GM19455 (cell line): Measurements from ENCODE around the gene MAN1A2.

ENCODE experiments used
- ATAC-seq: cut with Tn5 transposase; IDR thresholded peaks from one replicate; pipeline ENCODE4 v1.9.1; 2021; ENCODE audit not compliant: unreplicated experiment

Gene MAN1A2

DNA sequence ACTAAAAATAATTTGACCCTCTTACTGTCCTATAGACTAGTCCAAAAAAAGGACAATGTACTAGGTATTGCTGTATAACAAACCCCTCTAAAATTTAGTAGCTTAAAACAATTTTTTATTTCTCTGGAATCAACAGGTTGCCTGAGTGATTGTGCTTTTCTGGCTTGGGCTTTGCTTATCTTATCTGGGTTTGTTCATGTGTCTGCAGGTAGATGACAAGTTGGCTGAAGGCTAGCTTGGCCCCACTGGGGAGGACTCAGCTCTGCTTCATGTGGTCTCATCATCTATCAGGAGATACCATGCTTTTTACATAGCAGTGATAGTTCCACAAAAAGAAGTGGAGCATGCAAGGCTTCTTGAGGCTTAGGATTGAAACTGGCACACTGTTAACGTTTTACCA lies 114.2 kb downstream of the MAN1A2 start:
- no peak for ATAC-seq

DNA sequence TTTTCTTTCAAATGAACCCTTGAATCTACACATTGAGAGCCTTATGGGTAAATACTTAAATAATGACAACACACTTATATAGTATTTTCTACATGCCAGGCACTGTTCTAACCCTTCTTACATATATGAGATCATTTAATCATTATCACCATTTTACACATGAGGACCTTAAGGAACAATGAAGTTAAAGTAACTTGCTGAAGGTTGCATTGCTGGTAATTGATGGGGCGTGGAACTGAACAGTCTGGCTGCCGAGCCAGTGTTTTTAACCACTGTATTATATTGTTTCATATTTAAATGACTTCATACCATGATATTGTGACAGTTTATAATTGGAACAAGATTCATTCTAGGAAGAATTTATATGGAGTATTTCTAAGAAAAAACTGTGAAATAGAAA lies 126.7 kb downstream of the MAN1A2 start:
- ATAC-seq: no peak

DNA sequence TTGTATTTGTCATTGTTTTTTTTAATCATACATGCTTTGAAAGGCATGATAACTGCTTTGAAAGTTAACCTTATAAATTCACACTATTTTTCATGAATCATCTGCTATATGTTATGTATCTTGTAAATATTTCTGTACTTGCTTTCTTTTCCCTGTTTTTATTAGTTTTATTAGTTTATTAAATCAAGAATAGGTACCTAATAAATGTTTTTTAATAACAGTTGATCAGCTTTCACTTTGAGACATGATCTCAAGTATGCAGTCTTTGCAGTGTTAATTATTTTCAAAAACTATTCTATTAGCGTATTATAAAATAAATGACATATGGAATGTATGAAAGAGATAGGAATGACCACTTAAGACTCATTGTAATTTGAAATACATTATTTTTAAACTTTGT lies 127.8 kb downstream of the MAN1A2 start:
- ATAC-seq: no peak

DNA sequence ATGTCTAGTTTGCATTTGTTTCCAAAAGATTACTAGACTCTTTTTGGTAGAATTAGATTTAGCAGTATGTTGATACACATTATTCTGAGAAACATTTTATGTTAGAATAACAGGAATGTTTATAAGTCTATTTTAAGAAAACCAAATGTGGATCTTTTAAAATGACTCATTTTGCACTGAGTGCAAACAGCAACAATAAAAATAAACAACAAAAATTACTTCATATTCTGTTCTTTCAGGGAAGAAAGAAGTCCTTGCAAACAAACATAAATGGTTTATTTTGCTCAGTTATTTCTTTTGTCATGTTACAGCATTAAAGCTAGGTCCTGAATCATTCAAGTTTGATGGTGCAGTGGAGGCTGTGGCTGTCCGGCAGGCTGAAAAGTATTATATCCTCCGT lies 131.8 kb downstream of the MAN1A2 start:
- no peak for ATAC-seq

DNA sequence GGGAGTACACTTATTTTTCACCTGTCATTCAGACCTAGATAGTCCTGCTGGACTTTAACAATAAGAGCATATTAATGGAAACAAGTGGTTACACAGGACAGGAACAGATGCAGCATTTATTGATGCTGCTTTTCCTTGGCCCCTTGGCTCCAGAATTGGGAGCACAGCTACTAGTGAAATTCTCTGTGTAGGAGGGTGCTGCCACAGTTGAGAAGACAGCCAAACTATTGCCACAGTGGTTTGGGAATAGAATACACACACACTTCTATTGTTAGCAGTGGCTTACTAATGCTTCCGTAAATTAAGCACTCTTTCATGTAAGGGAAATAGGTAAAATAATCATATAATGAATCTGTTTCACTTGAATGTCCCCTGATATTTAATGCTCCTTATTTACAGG lies 133.3 kb downstream of the MAN1A2 start:
- no peak for ATAC-seq

DNA sequence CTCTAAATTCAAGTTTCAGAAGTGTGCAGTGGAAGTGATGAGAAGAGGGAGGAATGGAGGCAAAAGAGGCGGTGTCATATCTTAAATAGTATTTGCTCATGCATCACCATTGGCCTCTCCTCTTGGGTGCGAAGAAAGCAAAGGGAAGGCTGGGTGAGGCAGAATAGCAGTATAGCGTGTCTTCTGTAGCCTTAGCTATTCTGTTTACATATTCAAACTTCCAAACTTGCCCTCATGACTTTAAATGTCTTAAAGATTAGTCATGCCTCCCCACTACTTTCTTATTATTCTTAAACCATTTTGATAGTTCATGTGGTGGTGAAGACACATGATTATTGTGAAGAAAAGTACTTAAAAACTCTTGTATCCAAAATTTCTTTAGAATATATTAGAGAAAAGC lies 134.0 kb downstream of the MAN1A2 start:
- ATAC-seq: no peak

DNA sequence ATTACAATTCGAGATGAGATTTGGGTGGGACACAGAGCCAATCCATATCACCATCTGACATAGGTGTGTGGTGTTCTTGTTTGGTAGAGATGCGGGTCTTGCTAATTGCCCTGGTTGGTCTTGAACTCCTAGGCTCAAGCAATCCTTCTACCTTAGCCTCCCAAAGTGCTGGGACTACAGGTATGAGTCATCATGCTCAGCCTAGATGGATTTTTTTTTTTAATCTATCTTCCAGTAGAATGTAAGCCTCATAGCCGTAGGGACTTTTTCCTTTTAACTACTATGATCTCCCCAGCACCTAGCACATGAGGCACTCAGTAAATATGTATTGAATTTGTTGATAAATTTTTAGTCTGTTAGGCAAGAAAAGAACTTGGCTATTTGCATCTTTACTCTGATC lies 144.0 kb downstream of the MAN1A2 start:
- ATAC-seq: no peak

DNA sequence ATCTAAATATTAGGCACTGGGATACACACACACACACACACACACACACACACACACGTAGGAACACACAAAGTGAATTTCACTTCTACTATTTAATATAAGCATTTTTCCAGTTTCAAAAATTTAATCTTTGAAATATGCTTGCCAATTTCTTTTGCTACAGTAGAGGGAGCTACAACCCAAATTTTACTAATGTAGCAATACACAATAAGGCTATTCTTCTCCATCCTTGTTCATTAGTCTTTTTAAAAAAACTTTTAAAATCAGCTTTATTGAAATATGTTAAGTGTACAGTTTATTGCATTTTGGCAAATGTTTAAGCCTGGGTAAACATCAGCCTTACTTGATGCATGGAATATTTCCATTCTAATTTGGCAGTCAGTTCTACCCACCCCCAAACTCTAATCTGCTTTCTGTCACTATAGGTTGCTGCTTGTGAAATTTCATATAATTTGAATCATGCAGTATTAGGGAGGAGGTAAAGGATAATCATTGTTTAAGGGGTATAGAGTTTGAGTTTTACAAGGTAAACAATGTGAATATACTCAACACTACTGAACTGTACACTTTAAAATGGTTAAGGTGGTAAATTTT lies 145.6 kb downstream of the MAN1A2 start:
- ATAC-seq: no peak

DNA sequence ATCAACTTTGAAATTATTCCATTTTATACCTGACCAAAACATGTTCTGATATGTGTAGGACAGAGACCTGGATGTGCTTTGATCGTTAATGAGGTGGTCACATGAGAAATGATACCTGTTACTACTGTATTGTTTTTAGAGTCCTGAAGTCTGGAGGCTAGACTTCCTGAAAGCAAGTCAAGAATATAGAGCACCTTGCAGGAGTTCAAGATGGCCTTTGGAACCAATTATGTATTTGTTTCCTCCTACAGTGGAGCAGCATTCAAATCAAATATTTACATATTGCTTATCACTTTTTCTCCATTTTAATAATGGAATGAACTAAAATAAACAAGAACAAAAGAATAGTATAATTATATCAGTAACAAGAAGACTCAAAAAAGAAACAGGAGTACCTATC lies 155.9 kb downstream of the MAN1A2 start:
- no peak for ATAC-seq

DNA sequence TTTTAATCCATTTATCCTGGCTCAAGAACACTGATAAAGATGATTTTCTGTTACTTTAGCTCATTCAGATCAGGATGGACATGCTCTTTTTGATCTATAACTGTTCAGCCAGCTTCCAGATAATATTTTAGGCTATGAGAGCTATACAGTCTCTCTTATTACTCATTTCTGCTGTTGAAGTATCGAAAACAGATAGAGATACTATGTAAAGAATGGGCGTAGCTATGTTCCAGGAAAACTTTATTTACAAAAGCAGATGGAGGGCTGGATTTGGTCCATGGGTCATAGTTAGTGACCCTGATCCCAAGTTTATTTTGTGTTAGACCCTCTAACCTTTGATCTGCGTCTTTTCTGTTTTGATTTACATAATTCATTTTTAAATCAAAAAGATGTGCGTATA lies 159.8 kb downstream of the MAN1A2 start:
- ATAC-seq: no peak

DNA sequence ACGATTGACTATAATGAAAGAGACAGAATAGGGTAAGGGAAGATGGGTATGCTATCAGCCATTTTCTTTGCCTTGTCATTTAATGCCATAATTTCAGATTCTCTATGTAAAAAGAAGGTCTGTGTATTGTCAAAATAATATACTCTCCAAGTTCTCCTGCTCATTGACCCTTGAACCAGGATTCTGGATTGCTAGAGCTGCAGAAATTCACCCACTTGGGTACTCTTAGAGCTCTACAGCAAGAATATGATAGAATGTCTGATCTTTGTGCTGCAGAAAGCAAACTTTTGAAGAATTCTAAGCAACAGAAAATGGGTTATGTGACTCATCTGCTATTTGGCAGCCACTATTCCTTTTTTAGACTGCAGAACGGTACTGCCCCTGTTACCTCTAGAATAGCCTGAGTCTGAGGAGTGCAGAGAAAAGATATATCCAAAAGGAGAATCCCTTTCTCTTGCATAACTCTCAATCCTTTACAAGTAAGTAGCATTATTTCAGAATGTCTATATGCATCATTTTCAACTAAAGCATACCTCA lies 160.4 kb downstream of the MAN1A2 start:
- ATAC-seq: no peak

DNA sequence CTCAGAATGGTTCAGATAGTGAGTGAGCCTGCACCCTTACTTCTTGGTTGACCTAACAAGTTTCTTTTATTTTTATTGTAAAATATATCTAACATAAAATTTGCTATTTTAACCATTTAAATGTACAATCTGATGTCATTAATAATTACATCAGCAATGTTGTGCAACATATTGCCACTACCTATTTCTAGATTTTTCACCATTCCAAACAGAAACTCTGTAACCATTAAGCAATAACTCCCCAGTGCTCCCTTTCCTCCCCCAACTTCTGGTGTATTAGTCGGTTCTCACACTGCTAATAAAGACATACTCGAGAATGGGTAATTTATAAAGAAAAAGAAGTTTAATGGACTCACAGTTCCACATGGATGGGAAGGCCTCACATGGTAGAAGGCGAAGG lies 162.4 kb downstream of the MAN1A2 start:
- no peak for ATAC-seq

DNA sequence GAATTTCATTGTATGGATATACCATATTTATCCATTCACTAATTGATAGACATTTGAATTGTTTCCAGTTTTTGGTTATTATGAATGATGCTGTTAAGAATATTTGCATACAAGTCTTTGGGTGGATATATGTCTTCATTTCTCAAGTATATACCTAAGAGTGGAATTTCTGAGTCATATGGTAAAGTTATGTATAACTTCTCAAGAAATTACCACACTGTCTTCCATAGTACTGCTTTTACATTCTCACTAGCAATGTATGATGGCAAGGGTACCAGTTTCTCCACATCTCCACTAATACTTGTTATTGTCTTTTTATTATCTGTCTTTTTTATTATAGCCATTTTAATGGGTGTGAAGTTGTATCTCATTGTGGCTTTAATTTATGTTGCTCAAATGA lies 164.0 kb downstream of the MAN1A2 start:
- no peak for ATAC-seq

DNA sequence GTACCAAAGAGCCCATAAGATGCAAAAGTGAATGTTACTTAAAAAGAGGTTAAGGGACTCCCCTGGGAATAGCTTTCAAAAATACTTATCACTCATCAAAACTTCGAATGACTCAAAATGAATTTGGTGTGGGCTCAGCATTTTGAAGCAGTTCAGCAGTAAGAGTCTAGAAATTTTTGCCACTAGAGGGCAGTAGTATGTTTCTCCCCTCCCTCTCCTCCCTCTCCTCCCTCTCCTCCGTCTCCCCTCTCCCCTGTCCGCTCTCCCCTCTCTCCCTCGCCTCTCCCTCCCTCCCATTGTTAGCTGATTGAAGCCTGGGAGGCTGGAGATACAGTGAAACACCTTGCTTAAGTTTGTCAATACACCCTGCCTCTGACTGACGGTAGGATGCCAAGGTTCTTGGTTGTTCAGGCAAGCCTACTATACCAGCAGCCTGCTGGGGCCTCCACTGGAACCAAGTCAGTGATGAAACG lies 167.8 kb downstream of the MAN1A2 start:
- ATAC-seq: peak; percentile 68

DNA sequence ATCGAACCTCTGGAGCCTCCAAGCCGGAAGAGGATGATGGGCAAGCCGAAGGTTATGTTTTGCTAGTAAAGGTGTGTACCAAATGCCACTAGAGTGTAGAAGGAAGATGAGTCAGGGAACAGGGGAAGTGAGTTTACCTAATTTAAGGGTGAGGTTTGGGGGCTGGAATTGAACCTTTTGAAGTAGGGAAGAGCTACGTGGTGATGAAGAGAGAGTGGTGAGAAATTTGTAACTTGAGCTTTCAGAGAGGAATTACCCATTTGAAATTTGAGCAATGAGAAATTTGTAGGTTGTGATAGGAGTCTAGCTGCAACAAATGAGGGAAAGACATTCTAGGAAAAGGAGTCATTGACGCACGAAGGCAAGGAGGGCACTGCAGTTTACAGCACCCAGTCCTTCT lies 168.6 kb downstream of the MAN1A2 start:
- ATAC-seq: no peak

DNA sequence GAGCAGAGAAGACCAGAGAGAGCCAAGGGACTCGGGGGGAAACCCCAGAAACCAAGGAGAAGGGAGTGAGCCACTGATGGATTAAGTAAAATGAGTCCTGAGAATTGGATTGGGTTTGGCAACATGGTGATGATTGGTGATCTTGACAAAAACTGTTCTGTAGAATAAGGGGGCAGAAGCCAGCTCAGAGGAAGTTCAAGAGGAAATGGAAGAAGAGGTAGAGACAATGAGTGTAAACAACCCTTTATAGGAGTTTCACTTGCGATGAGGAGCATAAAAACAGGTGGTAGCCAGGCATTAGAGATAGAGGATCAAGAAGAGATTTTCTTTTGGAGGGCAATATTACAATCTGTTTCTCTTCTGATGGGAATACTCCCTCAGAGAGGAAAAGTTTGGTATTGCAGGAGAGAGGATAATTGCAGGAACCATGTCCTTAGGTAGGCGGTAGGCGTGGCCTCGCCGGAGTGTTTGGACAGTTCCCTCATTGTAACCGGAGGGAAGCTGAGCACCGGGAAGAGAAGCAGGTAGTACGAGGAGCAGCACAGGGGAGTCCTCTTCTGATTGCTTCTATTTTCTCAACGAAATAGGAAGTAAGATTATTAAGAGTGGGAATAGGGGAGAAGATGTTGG lies 170.2 kb downstream of the MAN1A2 start:
- ATAC-seq: no peak

DNA sequence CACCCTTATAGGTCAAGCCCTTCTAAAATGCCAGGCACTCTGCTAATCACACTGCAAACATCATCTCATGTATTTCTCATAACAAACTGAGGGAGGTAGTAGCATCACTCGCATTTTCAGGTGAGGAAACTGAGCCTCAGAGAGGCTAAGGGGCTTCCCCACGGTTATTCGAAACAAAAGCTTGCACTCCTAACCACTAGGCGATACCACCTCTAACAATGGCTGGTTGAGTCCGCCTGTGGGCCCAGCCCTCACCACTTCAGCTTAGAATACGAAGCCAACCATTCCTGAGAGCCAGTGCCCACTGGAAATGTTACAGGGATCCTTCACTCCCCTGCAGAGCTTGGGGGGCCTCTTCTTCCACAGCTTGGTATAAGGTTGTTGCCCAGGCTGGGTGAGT lies 173.3 kb downstream of the MAN1A2 start:
- ATAC-seq: no peak

DNA sequence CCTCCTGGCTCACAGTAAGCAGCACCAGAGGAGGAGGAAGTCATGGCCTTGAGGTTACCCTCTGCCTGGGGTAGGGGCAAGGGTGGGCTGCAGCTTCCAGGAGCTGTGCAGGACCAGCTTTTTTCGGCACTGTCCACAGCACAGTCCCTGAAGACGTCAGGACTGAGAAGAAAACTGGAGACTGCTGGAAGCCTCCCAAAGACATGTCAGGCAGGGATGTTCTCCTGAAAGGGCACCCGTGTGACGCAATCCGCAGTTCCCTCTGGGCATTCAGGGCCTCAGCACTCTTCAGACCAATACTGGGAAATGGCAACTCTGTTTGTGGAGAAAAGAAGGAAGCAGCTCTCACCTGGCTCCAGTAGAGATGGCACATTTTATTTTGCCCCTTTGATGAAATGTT lies 173.8 kb downstream of the MAN1A2 start:
- no peak for ATAC-seq

DNA sequence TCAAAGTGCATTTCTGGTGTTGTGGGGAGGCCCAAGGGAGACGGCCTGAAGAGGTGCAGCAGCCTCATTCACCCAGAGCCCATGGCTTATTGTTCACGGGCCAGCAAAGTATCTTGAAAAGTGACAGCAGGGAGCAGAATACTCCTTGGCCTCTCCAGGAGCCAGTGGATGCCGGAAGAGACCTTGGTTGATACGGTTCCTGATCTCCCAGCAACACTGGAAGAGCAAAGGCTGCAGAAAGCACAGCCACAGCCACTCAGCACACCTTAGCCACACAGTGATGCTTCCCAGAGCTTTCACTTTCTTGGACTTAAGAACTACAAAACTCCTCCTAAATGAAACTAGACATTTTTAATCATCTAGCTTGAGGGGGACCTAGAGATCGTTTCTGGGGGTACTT lies 174.3 kb downstream of the MAN1A2 start:
- no peak for ATAC-seq

DNA sequence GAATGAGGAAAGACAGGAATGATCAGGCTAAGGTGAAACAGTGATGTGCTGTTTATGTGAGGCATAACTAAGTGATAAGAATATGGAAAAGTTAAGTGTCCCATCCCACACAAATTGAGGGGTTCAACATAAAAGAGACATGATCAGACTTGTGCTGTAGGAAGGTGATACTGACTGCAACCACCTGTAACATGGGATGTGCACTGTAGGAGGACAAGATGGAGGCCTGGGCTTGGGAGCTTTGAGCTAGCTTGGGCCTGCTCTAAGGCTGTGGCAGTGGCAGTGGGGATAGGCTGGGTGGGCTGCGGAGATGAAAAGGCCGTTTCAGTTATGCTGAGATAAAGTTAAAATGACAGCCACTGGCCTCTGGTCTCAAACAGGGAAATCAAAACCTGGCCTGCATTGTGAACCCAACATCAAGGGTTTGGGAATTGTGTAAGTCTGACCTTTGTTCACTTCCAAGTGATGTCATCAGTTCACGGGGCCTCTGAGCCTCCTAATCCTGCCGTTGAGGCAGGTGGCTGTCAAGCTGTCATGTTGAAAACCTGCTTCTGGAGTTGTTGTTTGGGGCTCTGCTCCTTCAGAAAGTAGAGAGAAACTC lies 177.4 kb downstream of the MAN1A2 start:
- ATAC-seq: no peak

DNA sequence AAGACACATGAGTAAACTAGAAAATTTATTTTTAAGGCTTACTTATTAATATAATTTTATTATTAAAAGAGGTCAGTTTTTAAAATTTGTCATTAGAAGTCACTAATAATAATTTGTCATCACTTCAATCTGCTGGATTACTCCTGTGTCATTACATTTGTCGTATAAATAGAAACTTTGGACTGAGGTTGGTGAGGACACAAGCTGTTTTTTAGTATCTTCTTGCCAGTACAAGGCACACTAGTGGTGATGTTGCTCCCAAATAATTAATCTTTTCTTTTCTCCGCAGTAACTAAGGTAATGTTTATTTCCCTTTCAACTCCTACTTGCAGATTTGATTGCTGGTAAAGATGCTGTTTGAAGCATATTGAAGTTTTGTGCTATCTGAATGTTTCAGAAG lies 179.2 kb downstream of the MAN1A2 start:
- ATAC-seq: no peak

DNA sequence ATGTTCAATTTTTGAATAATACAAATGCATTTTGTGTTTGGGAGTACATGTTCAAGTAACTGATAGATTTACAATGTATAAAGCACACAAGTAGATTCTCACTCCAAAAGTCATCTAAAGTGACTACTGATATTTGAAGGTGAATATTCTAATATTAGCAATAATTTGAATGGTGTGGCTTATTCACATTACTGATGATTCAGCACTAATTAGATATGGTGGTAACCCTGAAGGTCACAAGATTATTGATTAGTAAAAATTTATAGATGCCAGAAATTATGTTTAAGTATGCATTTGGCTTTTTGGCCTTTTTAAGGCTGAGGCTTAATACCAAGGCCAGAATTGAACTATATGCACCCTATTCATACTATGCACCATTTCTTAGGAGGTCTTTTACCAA lies 186.2 kb downstream of the MAN1A2 start:
- ATAC-seq: no peak

DNA sequence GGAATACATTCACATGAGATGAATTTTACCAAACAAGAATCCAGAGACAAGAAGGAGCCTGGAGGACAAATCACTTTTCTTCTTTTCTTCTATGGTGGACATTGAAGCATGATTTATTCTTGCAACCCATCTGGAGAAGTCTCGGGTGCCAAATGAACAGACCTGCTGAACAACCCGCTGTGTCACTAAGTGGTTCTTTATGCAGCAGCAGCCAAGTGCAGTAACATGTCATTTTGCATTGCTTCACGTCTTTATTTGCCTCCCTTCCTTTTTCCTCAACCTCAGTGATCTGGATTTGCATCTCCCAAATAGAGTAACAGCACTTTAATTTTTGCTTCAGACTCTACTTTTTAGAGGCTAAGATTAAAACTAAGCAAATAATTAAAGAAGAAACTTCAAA lies 188.6 kb downstream of the MAN1A2 start:
- no peak for ATAC-seq
